Esophagus muscularis mucosa (tissue), 3 donors: ENCODE results near the gene CALML3.

ENCODE experiments used
- CTCF ChIP-seq, 3 experiments: fragments of 200-600 bp in 2 of 3; fragments of 450-650 bp in 1 of 3; sonication (generic) in 2 of 3; IDR thresholded peaks; one replicate each; pipeline ENCODE4 v1.5.1; 2017 to 2019; ENCODE audit warnings: antibody characterized with exemption in 3 of 3, mild to moderate bottlenecking in 2 of 3, moderate library complexity in 1 of 3
- POLR2A ChIP-seq: fragments of 450-650 bp; IDR thresholded peaks from one replicate; pipeline ENCODE4 v1.6.1; 2017; ENCODE audit warnings: antibody characterized with exemption, moderate library complexity, mild to moderate bottlenecking, low read depth

- TF ChIP-seq CTCF (IDR thresholded peaks at IDR 0.05), result no peak
- no peak for TF ChIP-seq POLR2A
Measured at GRCh38 chr10:5494611-5495010, 30.1 kb upstream of the CALML3 start.
